ENCODE measurements around the gene MTIF3.

The MTIF3 gene

GRCh38 chr13:27415116-27415515 lies 35.2 kb downstream of the MTIF3 start:
- TF ChIP-seq CTCF (IDR thresholded peaks at IDR 0.05; ENCODE audit: insufficient read depth, low read length, missing control alignments): no peak
- no peak for DNase-seq (ENCODE audit: low read depth, low spot score)
- H3K4me3 ChIP-seq (ENCODE audit: low read depth, low read length): no peak overlapping the region
- POLR2A ChIA-PET: no interaction called here
- CTCF ChIA-PET: interaction anchor here (1.2 to 1.4 kb wide), 2 partner anchors 30 to 430 kb away, joined by 3 to 4 read pairs; no protein-coding TSS in a partner anchor

- no peak for DNase-seq (ENCODE audit: low read depth, low spot score)
- CTCF ChIA-PET: interaction anchor here (1.0 to 3.2 kb wide), 3 partner anchors 7 to 419 kb away, joined by 3 to 13 read pairs (median 4); no protein-coding TSS in a partner anchor
- POLR2A ChIA-PET: no interaction called here
- H3K4me3 ChIP-seq (ENCODE audit: low read depth, low read length): no peak overlapping the region
- TF ChIP-seq CTCF (IDR thresholded peaks at IDR 0.05; ENCODE audit: insufficient read depth, low read length, missing control alignments): no peak
Observed at GRCh38 chr13:27411341-27411740, 39.0 kb downstream of the MTIF3 start.

GRCh38 chr13:27409013-27409412 lies 41.4 kb downstream of the MTIF3 start:
- no peak for TF ChIP-seq CTCF (IDR thresholded peaks at IDR 0.05; ENCODE audit: insufficient read depth, low read length, missing control alignments)
- ChIA-PET CTCF (interaction anchor here (0.7 to 1.4 kb wide), 4 partner anchors 10 to 17 kb away, joined by 3 read pairs; no protein-coding TSS in a partner anchor), POLR2A (no interaction called here)
- DNase-seq (ENCODE audit: low read depth, low spot score): no peak
- no peak overlapping the region for H3K4me3 ChIP-seq (ENCODE audit: low read depth, low read length)

- TF ChIP-seq CTCF (IDR thresholded peaks at IDR 0.05; ENCODE audit: insufficient read depth, low read length, missing control alignments): no peak
- ChIA-PET POLR2A (no interaction called here), CTCF (interaction anchor here (1.3 kb wide), 1 partner anchor 15 kb away, joined by 3 read pairs; no protein-coding TSS in a partner anchor)
- DNase-seq (ENCODE audit: low read depth, low spot score): no peak
- H3K4me3 ChIP-seq (ENCODE audit: low read depth, low read length): no peak overlapping the region
Observed at GRCh38 chr13:27408074-27408473, 42.3 kb downstream of the MTIF3 start.

GRCh38 chr13:27406178-27406939 lies 44.0 kb downstream of the MTIF3 start:
- no peak overlapping the region for H3K4me3 ChIP-seq (ENCODE audit: low read depth, low read length)
- peak; percentile 39 for TF ChIP-seq CTCF (IDR thresholded peaks at IDR 0.05; ENCODE audit: insufficient read depth, low read length, missing control alignments)
- POLR2A ChIA-PET: no interaction called here
- CTCF ChIA-PET: interaction anchor here (0.7 to 5.2 kb wide), 8 partner anchors 11 to 547 kb away, joined by 3 to 55 read pairs (median 3); partner anchors contain the start of gene GTF3A
- no peak for DNase-seq (ENCODE audit: low read depth, low spot score)

- DNase-seq (ENCODE audit: low read depth, low spot score): no peak
- POLR2A ChIA-PET: no interaction called here
- TF ChIP-seq CTCF (IDR thresholded peaks at IDR 0.05; ENCODE audit: insufficient read depth, low read length, missing control alignments): no peak
- CTCF ChIA-PET: interaction anchor here (0.7 to 5.2 kb wide), 6 partner anchors 17 to 434 kb away, joined by 3 to 55 read pairs (median 4); partner anchors contain the start of gene GTF3A
- no peak overlapping the region for H3K4me3 ChIP-seq (ENCODE audit: low read depth, low read length)
Observed at GRCh38 chr13:27405546-27406134, 44.7 kb downstream of the MTIF3 start.
